Kidney capillary endothelial cell (primary cell): ENCODE results near the gene MEIS2.

Experiments used
- DNase-seq: peaks from one replicate; pipeline ENCODE4 v3.0.0-alpha.2; 2018; ENCODE audit warnings: low spot score

MEIS2 gene

GRCh38 chr15:37097144-37097919, 3.0 kb downstream of the MEIS2 start:
- DNase-seq = no peak

- DNase-seq = no peak
Observed at GRCh38 chr15:37096558-37097143, 3.7 kb downstream of the MEIS2 start.

GRCh38 chr15:37095770-37096557, 4.4 kb downstream of the MEIS2 start:
- DNase-seq = no peak

GRCh38 chr15:37094915-37095711, 5.2 kb downstream of the MEIS2 start:
- no peak for DNase-seq

- no peak for DNase-seq
Observed at GRCh38 chr15:37094333-37094914, 5.9 kb downstream of the MEIS2 start.

GRCh38 chr15:37093480-37094332, 6.6 kb downstream of the MEIS2 start:
- no peak for DNase-seq

GRCh38 chr15:37090543-37091175, 9.7 kb downstream of the MEIS2 start:
- DNase-seq = no peak

- DNase-seq = no peak
Observed at GRCh38 chr15:37088436-37088835, 11.9 kb downstream of the MEIS2 start.

GRCh38 chr15:37087131-37087588, 13.2 kb downstream of the MEIS2 start:
- DNase-seq = no peak

GRCh38 chr15:37086521-37086920, 13.8 kb downstream of the MEIS2 start:
- DNase-seq = no peak

- no peak for DNase-seq
Observed at GRCh38 chr15:37086120-37086519, 14.2 kb downstream of the MEIS2 start.

- DNase-seq = no peak
Observed at GRCh38 chr15:37084602-37085001, 15.7 kb downstream of the MEIS2 start.

- DNase-seq = no peak
Observed at GRCh38 chr15:37083610-37084009, 16.7 kb downstream of the MEIS2 start.

GRCh38 chr15:37081983-37082382, 18.4 kb downstream of the MEIS2 start:
- DNase-seq = no peak

GRCh38 chr15:37080261-37080921, 20.0 kb downstream of the MEIS2 start:
- no peak for DNase-seq

GRCh38 chr15:37079726-37080125, 20.6 kb downstream of the MEIS2 start:
- no peak for DNase-seq

- DNase-seq = no peak
Observed at GRCh38 chr15:37078566-37078965, 21.8 kb downstream of the MEIS2 start.

GRCh38 chr15:37077623-37078351, 22.6 kb downstream of the MEIS2 start:
- DNase-seq = no peak

GRCh38 chr15:37076543-37076942, 23.8 kb downstream of the MEIS2 start:
- DNase-seq = no peak
